PC-3 (cell line): ENCODE results near the gene GOLGA8R.
"Not testable (repeated sequence)": the region's sequence is repeated elsewhere in the genome, so short reads cannot be mapped to it uniquely, and the experiment has no call there.

ENCODE experiments used
- CTCF ChIP-seq: fragments of 300-600 bp; sonication (generic); conservative IDR thresholded peaks from 2 replicates; pipeline ENCODE4 v1.5.1; 2017; ENCODE audit warnings: antibody characterized with exemption, low read depth, mild to moderate bottlenecking, low read length
- EZH2 ChIP-seq: fragments of 300-600 bp; sonication (generic); IDR thresholded peaks from one replicate; pipeline ENCODE4 v1.6.1; 2017; ENCODE audit warnings: antibody characterized with exemption, mild to moderate bottlenecking, low read length; ENCODE audit not compliant: unreplicated experiment

GRCh38 chr15:30398988-30399387, 15.1 kb downstream of the GOLGA8R start:
- TF ChIP-seq EZH2, CTCF: not testable (repeated sequence)
